ENCODE results near the gene GLIS2.

DNA sequence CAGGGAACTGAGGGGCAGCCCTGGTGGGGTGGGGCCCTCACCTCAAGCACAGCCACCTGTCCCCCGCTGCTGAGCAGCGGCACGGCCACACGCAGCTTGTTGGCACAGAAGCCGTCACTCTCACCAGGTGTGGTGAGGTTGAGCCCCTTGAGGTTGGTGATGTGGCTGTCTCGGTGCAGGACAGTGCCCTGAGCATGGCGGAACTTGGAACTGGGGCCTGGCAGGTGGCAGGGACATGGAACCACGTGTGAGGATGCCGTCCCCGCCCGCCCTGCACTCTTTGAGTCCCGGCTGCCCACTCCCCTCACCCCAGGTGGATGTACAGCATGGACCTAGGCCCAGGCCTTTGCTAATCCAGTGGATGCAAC is 46.1 kb downstream of the GLIS2 start:
- TF ChIP-seq, protein P1, sequence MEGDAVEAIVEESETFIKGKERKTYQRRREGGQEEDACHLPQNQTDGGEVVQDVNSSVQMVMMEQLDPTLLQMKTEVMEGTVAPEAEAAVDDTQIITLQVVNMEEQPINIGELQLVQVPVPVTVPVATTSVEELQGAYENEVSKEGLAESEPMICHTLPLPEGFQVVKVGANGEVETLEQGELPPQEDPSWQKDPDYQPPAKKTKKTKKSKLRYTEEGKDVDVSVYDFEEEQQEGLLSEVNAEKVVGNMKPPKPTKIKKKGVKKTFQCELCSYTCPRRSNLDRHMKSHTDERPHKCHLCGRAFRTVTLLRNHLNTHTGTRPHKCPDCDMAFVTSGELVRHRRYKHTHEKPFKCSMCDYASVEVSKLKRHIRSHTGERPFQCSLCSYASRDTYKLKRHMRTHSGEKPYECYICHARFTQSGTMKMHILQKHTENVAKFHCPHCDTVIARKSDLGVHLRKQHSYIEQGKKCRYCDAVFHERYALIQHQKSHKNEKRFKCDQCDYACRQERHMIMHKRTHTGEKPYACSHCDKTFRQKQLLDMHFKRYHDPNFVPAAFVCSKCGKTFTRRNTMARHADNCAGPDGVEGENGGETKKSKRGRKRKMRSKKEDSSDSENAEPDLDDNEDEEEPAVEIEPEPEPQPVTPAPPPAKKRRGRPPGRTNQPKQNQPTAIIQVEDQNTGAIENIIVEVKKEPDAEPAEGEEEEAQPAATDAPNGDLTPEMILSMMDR (IDR thresholded peaks at IDR 0.05): no peak
- TF ChIP-seq POLR2A (IDR thresholded peaks at IDR 0.05): no peak

All from testis (tissue), 2 donors.